ENCODE data around the gene ALG5. TPM values are rescaled to one million over a fixed set of nuclear protein-coding genes. Genes with fewer than 3 reads are reported as not detected.
A peak's percentile ranks its signal among the peaks of the same experiment; 100 is the strongest.

The ALG5 gene
- total RNA-seq, 2 donors from 2014 or later: 16.2 to 23.8 TPM

- intact Hi-C loops (cut with DNase I): no loop called here
- no peak for ATAC-seq
- DNase-seq: no peak
Measured at GRCh38 chr13:36986462-36987240, 12.5 kb downstream of the ALG5 start.

GRCh38 chr13:36981156-36981743 lies 17.9 kb downstream of the ALG5 start:
- ATAC-seq: no peak
- intact Hi-C loops (cut with DNase I): loop anchor here in 1 of 2 donors (5.0 kb wide), 1 partner anchor 124 kb away; no protein-coding TSS in a partner anchor
- DNase-seq: no peak

GRCh38 chr13:36979361-36980050 lies 19.6 kb downstream of the ALG5 start:
- DNase-seq (no peak), ATAC-seq (no peak)
- intact Hi-C loops (cut with DNase I): loop anchor here in 1 of 2 donors (5.0 kb wide), 1 partner anchor 122 kb away; no protein-coding TSS in a partner anchor

GRCh38 chr13:36975172-36975571 lies 24.0 kb downstream of the ALG5 start:
- ATAC-seq: no peak
- DNase-seq: no peak
- intact Hi-C loops (cut with DNase I): no loop called here

GRCh38 chr13:36973621-36974295 lies 25.4 kb downstream of the ALG5 start:
- DNase-seq (no peak), ATAC-seq (no peak)
- intact Hi-C loops (cut with DNase I): no loop called here

GRCh38 chr13:36973009-36973408 lies 26.1 kb downstream of the ALG5 start:
- intact Hi-C loops (cut with DNase I): no loop called here
- ATAC-seq (no peak), DNase-seq (no peak)

GRCh38 chr13:36966404-36966803 lies 32.7 kb downstream of the ALG5 start:
- DNase-seq (no peak), ATAC-seq (no peak)
- intact Hi-C loops (cut with DNase I): no loop called here

- no peak for DNase-seq
- intact Hi-C loops (cut with DNase I): no loop called here
- no peak for ATAC-seq
Measured at GRCh38 chr13:36965767-36966166, 33.4 kb downstream of the ALG5 start.

- ATAC-seq (peak in 1 of 2 donors; percentile 51), DNase-seq (no peak)
- intact Hi-C loops (cut with DNase I): no loop called here
Measured at GRCh38 chr13:36959456-36960116, 39.6 kb downstream of the ALG5 start.

GRCh38 chr13:36954542-36954941 lies 44.6 kb downstream of the ALG5 start:
- DNase-seq (no peak), ATAC-seq (no peak)
- intact Hi-C loops (cut with DNase I): no loop called here

- ATAC-seq: no peak
- intact Hi-C loops (cut with DNase I): no loop called here
- no peak for DNase-seq
Measured at GRCh38 chr13:36950920-36951319, 48.2 kb downstream of the ALG5 start.

GRCh38 chr13:36950330-36950729 lies 48.8 kb downstream of the ALG5 start:
- no peak for DNase-seq
- no peak for ATAC-seq
- intact Hi-C loops (cut with DNase I): no loop called here

- DNase-seq (no peak), ATAC-seq (no peak)
- intact Hi-C loops (cut with DNase I): no loop called here
Measured at GRCh38 chr13:36945078-36945477, 54.1 kb downstream of the ALG5 start.

GRCh38 chr13:36925603-36926002 lies 73.5 kb downstream of the ALG5 start:
- DNase-seq (no peak), ATAC-seq (no peak)
- intact Hi-C loops (cut with DNase I): no loop called here

GRCh38 chr13:36924001-36924400 lies 75.1 kb downstream of the ALG5 start:
- ATAC-seq (no peak), DNase-seq (no peak)
- intact Hi-C loops (cut with DNase I): no loop called here

GRCh38 chr13:36921631-36922301 lies 77.4 kb downstream of the ALG5 start:
- DNase-seq (no peak), ATAC-seq (no peak)
- intact Hi-C loops (cut with DNase I): no loop called here

GRCh38 chr13:36920616-36921185 lies 78.4 kb downstream of the ALG5 start:
- no peak for ATAC-seq
- no peak for DNase-seq
- intact Hi-C loops (cut with DNase I): no loop called here

GRCh38 chr13:36919833-36920615 lies 79.1 kb downstream of the ALG5 start, which contains the start of gene SMAD9:
TSS of gene SMAD9 (minus strand) at chr13:36920238. CDS start at chr13:36879689, 40,549 bp downstream.
- intact Hi-C loops (cut with DNase I): no loop called here
- peak; percentile 89 for DNase-seq
- ATAC-seq: peak; percentile 82 to 84

All from left cardiac atrium (tissue), 4 donors.